ENCODE data around the gene ELF1.

- no peak for TF ChIP-seq SMC3 (IDR thresholded peaks at IDR 0.05; ENCODE audit: low read depth, low read length)
- no peak for TF ChIP-seq RFX5 (IDR thresholded peaks at IDR 0.05; ENCODE audit: low read length)
- no peak for TF ChIP-seq CTCF (IDR thresholded peaks at IDR 0.05)
- no peak for TF ChIP-seq POLR2AphosphoS5 (IDR thresholded peaks at IDR 0.05; ENCODE audit: low read depth, low read length)
- TF ChIP-seq USF2 (IDR thresholded peaks at IDR 0.05; ENCODE audit: borderline replicate concordance, low read depth, low read length): no peak
- TF ChIP-seq TEAD4 (IDR thresholded peaks at IDR 0.05; ENCODE audit: borderline replicate concordance, insufficient read depth): no peak
- no peak for TF ChIP-seq RAD21 (IDR thresholded peaks at IDR 0.05; ENCODE audit: low read length)
- TF ChIP-seq GABPA (IDR thresholded peaks at IDR 0.05; ENCODE audit: low read depth): no peak
- TF ChIP-seq MXI1 (IDR thresholded peaks at IDR 0.05; ENCODE audit: low read depth, low read length): no peak
- no peak for TF ChIP-seq MAX (IDR thresholded peaks at IDR 0.05; ENCODE audit: low read depth)
- no peak for TF ChIP-seq EZH2phosphoT487 (IDR thresholded peaks at IDR 0.05; ENCODE audit: borderline replicate concordance, low read depth)
These were observed 43.7 kb downstream of the ELF1 start for GRCh38 chr13:40975441-40975840.

Measured in SK-N-SH (cell line).